Brain pericyte (primary cell): Measurements from ENCODE around the gene USH2A.

Experiments used
- DNase-seq: peaks from one replicate; pipeline ENCODE4 v3.0.0-alpha.2; 2012; ENCODE audit warnings: low read depth, low spot score

Gene USH2A, protein sequence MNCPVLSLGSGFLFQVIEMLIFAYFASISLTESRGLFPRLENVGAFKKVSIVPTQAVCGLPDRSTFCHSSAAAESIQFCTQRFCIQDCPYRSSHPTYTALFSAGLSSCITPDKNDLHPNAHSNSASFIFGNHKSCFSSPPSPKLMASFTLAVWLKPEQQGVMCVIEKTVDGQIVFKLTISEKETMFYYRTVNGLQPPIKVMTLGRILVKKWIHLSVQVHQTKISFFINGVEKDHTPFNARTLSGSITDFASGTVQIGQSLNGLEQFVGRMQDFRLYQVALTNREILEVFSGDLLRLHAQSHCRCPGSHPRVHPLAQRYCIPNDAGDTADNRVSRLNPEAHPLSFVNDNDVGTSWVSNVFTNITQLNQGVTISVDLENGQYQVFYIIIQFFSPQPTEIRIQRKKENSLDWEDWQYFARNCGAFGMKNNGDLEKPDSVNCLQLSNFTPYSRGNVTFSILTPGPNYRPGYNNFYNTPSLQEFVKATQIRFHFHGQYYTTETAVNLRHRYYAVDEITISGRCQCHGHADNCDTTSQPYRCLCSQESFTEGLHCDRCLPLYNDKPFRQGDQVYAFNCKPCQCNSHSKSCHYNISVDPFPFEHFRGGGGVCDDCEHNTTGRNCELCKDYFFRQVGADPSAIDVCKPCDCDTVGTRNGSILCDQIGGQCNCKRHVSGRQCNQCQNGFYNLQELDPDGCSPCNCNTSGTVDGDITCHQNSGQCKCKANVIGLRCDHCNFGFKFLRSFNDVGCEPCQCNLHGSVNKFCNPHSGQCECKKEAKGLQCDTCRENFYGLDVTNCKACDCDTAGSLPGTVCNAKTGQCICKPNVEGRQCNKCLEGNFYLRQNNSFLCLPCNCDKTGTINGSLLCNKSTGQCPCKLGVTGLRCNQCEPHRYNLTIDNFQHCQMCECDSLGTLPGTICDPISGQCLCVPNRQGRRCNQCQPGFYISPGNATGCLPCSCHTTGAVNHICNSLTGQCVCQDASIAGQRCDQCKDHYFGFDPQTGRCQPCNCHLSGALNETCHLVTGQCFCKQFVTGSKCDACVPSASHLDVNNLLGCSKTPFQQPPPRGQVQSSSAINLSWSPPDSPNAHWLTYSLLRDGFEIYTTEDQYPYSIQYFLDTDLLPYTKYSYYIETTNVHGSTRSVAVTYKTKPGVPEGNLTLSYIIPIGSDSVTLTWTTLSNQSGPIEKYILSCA (N-terminal part only)

DNA sequence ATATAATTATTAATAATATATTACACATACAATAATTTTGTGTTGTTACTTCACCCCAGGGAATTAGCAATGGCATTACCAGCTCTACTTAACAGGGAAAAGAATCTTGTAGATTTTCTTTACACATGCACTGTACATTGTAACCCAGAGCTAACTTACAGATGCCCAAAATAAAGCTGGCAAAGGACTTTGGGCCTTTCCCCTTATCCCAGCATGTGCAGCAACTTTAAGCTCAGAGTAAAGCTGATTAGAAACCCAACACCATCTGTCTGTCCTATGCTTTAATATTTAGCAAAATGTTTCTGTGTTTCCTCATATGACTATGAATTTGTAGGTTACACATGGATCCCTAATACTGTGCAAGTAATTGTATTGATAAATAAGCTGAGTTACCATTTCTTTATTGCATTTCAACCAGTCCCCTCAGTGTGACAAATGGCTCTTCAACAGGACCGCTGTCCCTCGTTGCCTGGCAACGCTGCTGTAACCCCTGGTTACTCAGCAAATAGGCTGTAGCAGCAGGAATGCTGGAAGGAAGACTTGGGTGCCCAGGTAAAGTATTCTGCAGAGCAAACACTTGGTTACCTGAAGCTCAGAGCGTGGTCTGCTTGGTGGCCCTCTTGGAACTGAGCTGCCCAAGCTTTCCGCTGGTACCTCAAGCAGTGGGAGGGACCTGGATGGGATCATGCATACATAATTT lies at the start of gene USH2A:
USH2A (minus strand) TSS at position 628 of the 700 bp plus-strand sequence. CDS start 1,112 bp downstream, outside the sequence.
- DNase-seq = no peak

DNA sequence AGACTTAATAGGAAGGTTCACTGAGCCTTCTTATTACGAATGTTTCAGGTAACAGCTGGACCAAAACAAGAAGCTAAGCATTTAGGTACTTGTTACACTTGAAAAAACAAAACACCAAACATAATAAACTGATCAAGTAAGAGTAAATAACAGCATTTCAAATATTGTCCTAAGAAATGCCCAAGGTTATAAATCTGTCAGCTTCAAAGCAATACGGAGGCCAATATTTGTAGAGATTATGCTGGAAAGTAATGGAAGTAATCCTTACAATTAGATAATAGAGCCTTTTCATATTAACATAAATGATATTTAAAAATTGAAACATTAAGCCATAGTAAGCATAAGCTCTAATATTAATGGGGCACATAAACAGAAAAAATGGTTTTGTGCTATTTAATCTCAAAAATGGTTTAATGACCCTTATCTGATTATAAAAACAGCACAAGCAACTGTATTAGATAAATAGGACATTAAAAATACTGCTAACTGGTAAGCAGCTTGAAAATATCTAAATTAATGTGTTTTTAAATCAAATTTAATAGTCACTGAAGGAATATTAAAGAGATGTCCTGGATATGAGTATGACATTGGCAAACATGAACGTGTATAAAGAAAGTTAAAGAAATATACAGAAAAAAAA lies 43.0 kb upstream of the USH2A start:
- no peak for DNase-seq

DNA sequence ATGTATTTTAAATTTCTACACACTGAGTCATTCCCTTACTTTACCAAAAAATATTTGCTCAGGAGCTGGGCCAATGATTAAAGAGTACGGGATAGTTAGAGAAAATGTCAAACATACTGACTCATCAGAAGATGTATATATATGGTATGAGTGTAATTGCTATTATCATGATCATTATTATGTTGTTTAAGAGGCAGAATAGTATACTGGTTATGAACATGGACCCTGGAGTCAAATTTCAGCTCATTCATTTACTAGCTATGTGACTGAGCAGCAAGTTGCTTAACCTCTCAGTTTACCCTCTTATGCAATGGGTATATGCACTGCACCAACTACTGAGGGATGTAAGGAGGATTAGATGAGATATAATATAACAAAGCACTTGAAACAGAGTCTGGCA lies 41.2 kb upstream of the USH2A start:
- DNase-seq = no peak

DNA sequence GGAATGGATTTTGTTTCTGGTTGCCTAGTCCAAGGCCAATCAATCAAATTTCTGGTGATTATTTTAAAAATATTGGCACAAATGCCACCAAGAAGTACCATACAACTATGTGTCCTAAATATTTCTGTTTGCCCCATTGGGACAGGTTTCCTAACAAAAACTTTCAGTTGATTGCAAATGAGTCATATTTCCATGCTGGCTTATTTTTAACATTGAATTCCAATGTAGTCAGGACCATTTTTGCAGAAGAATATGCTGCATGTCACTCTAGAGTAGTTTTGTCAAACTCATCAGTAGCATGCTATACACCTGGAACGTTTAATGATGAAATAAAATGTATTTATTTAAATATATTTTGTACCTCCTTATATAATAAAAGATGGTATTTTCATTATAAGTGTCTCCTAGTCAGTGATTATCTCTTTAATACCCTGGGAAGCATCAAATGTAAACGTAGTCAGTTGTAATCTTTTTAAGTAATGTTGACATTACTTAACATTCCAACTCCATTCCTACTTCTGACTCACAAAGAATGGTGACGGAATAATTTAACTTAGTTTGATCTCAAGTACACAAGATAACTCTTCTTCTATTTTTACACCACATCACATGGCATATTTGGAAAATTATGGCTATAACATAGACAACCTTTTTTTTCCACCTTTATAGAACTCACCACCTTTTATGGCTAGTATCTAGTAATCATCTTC lies 39.0 kb upstream of the USH2A start:
- DNase-seq = no peak

DNA sequence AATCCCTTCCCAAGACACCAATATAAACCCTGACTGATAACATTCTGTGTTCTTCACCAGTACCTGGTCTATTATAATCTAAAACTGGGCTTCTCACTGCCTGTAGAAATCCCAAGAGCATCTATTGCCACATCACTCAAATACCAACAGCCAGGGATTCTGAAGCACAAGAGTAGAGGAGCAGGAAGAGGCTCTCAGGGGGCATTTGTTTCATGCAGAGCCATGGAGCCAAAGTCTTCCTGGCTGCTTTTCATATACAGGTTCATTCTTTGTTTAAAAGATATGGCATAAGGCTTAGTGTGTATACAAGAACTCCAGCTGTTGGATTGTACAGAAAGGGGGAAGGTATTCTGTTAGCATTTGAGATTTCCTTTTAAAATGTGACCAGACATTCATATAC lies 38.2 kb upstream of the USH2A start:
- DNase-seq = no peak

DNA sequence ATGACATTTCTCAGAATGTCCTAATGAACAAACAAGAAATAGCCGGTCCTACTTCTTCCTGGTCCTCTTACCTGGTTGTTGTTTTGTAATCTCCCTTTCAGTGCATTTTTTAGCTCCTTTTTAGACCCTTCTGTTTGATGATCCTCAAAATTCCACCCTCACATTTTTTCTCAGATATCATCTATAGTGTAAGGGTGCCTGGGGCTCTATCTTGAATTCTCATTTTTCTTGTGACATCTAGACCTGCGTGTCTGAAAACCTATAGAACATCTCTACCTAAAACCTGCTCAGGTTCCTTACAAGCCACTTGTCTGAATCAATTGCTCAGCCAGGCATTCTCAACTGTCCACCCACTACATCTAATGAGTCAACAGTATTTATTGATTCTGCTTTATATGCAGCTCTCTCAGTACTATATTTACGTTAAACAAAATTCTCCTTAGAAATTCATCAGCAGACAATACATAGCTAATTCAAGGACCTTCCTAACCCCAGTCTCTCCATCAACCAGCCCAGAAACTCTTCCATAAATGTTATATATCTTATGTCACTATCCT lies 36.5 kb upstream of the USH2A start:
- DNase-seq = no peak

DNA sequence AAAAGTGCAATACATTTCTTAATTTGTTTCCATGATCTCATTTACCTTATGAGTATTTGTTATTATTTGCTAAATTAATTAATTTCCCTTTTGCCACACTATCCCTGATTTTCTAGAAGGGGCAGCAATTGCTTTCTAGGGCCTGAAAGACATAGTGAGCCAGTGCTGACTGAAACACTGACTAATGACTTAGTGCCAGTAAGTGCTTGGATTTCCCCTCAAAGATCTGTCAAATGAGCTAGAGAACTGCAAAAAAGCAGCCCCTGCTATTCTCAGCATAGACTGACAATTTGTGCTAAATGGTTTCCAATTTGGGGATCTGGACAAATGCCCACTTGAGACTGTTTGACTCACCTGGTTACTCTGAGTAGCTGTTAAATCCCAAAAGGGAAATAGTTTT lies 35.6 kb upstream of the USH2A start:
- DNase-seq = no peak

DNA sequence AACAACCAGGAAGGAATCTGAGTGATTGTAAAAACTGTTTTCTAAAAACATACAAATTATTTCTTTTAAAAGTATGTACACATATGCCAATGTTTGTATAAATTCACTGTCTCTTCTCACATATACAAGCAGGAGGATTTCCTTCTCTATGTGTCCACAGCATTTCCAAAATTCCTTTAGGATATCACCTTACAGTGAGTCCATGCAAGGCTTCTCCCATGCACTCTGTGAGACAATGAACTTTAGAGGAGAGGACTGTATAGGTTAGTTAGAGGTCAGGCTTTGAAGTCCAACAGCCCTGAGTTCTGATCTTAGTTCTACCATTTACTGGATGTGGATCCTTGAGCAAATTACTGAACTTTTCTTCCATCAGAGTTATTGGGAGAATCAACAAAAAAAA lies 34.1 kb upstream of the USH2A start:
- no peak for DNase-seq

DNA sequence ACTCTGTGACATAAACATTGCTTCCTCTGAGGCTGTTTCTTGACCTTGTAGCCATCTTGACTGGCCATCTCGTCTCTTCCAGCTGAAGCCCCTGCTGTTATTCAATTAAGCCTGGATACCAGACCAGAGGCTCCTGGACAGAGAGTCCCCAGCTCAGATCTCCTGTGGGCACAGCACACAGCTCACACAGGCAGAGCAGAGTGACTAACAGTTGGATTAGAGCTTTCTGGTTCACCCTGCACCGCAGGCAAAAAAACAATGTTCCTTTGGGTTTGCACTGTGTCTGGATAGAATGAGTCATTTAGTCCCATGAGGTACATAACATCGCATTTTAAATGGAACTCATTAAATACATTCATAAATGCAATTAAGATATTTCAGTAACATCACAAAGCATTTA lies 33.4 kb upstream of the USH2A start:
- DNase-seq = peak; percentile 39

DNA sequence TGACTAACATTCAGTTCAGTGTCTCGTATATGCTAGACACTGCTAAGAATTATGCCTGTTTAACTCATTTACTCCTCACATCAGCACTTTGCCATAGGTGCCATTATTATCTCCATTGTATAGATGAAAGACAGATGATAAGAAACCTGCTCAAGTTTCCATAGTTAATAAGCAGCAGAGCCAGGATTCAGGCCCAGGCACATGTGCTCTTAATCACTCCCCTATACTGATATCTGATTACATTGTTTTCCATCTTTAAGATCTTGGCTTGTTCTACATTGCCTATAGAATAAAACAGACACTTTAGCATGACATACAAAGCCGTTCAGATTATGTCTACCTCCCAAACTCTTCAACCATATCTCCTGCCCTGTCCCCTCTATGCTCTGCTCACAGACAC lies 30.5 kb upstream of the USH2A start:
- no peak for DNase-seq

DNA sequence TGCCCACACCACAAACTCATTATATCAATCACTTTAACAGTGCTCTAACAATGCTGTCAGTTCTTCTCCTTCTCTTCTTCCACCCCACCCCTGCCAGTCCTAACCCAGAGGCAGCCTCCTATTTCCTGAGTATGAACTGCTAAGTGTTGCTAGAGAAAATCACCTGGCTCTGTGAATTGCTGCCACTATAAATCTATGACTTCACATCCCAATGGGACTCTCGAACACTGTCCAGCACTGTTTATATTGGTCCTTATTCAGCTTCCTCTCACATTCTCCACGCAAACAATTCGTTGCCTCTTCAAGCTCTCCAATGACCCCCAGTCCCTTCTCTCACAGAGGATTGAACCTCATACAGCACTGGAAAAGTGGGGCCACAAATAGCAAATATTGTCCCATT lies 27.0 kb upstream of the USH2A start:
- no peak for DNase-seq

DNA sequence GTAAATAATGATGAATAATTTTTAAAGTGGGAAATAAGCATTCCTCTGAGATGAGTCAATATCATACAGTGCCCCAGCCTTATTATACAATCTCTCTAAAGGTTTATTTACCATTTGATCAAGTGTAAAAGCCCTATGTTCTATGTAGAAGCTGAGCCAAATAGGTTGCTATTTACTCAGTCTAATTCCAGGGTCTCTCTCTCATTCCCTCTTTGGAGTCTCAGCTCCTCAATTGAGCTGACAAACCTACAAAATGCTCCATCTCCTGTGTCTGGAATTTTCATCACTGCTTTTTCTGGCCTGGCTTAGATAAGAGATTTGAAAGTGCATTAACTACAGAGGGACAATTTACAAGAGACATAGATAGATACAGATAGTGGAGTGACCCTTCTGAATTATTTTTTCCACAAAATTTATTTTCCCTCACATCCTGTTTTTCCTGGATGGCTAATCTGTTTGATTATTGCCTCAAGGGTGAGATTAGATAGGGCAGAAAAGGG lies 24.8 kb upstream of the USH2A start:
- no peak for DNase-seq

DNA sequence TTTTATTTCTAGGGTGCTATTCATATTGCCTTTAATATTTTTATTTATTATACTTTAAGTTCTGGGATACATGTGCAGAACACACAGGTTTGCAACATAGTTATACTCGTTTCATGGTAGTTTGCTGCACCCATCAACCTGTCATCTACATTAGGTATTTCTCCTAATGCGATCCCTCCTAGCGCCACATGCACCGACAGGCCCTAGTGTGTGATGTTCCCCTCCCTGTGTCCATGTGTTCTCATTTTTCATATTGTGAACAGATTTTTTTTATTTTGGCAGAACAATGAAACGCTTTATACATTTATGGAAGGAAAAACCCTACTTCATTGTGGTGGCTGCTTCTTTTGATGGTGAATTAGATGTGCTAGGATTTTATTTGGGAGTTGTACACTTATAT lies 14.4 kb upstream of the USH2A start:
- DNase-seq = no peak

DNA sequence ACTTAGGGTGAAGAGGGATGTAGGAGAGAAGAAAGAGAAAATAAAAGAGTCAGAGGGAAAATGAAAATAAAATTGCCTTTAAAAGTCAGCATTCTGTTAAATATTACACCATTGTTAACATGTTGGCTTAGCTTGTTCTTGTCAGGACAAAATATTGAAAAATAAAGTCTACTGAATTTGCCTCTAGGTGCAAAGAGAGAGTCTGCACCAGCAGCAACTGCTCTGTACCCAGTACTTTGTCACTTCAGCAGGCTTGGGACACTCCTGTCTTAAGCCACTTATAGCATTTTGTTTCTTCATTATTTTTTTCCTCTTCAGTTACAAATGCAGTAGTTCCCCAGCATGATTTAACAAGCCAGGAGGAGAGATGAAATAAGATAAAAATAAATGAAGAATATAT lies 11.0 kb upstream of the USH2A start:
- DNase-seq = no peak

DNA sequence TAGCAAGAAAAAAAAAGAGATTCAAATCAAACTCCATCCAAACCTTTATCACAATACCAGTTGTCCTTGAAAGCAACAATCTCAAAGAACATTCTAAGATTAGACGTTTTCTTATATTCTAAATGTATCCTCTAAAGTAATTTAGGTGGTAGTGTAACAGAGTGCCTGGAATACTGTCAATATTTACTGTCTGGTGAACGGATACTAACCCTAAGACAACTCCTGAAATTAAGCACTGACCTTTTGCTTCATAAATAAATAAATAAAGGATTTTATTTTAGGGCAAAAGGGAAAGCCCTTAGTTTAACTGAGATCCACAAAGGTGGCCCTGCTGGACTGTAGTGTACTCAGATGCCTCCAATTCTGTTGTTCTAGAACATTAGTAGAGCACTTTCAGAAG lies 9.9 kb upstream of the USH2A start:
- no peak for DNase-seq

DNA sequence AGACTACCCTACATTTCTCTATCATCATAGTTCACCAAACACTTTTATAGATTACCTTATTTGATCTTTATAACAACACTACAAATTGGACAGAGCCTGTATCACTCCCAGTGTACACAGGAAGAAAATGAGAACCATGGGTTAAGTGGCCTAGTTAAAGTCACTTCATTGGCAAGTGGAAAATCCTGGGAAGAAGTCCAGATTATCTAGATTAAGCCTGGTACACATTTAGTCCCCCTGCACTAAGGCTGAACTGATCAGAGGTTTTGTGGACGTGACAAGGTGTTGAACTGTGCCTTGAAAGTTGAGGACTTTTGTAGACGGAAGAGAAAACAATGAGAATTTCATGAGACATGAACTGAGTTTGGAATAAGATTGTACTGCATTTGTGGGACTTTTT lies 7.5 kb upstream of the USH2A start:
- DNase-seq = no peak

DNA sequence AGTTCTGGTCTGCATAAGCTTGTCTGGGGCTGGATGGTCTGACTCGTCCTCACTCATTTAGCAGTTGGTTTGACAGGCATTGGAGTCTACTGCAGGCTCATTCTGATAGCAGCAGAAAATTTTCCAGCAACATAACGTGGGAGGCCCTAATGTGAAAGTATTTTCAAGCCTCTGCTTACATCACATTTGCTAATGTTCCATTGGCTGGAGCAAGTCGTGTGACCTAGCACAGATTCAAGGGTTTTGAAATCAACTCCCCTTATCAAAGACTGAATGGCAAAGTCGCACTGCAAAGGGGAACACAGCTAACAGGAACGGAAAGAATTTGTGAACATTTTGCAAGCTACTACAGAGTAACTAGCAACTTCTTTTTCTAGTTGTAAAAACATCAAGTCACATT lies 2.3 kb upstream of the USH2A start:
- no peak for DNase-seq

DNA sequence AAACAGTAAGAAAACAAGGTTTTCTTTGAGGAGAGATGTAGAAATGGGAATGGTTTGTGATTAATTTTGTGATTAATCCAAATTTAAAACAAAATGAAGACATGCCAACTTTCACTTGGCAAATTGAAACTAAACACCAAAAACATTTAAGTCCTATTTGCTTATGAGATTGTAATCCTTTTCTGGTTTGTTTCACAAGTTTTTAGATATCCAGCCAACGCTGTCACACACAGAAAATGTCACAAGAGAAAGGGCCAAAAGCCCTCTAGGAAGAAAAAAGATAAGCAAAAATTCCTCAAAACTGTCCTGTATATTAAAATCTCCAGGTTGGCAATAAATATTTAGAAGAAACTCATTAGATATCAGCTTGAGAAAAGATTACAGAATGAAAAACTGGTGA lies 2.5 kb downstream of the USH2A start:
- no peak for DNase-seq

DNA sequence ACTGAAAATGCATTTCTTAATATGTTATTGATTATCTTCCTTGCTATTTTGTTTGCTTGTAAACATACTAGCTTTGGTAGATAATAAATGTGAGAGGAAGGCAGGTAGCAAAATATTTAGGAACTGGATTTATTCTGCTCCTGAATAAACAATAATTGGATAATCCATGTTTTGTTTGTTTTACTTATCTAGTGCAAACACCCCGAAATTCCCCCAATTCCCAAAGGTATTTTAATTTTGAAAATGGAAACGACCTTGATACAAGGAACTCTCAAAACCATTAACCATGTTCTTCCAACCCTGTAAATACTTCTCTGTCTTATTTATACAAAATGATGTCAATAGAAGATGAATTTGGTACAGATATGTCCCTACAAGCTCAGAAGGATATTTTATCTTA lies 3.0 kb downstream of the USH2A start:
- DNase-seq = no peak

DNA sequence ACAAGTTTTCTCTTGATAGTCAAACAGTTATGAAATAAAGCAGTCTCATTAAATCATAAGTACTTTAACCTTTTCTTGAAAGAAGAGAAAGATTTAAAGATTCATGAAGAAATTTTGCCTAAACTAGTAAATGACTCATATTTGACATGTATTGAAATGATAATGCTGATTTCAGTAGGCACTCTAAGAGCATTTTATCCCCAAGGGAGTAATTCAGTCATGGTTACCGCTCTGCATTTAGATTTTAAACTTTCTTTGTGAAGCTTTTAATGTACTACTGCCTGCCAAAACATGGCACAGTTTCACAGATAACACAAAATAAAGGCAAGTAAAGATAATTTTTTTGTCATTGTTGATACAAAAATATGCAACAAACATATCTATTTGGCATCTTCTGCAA lies 6.8 kb downstream of the USH2A start:
- no peak for DNase-seq
